OCI-LY7 (cell line): ENCODE measurements around the gene RAET1E. TPM values are rescaled to one million over a fixed set of nuclear protein-coding genes. Genes with fewer than 3 reads are reported as not detected.
A peak's percentile ranks its signal among the peaks of the same experiment; 100 is the strongest.

Source experiments
- BruUV-seq: library from RNA; stranded (reverse); fragments of 400-500 nt; replicated peaks from 2 replicates; lab custom pipeline; 2021; lab: Mats Ljungman, UMichigan
- CTCF ChIA-PET: fragments of 300-600 bp; sonication (Branson Sonifier 250); formaldehyde crosslinking; loops from one replicate; lab custom pipeline; 2022; ENCODE audit warnings: antibody characterized with exemption; ENCODE audit not compliant: unreplicated experiment; lab: Charles Lee
- POLR2A ChIA-PET: fragments of 300-600 bp; sonication (Branson Sonifier 250); formaldehyde crosslinking; loops from one replicate; lab custom pipeline; 2022; ENCODE audit warnings: antibody characterized with exemption; lab: Charles Lee
- DNase-seq: peaks from one replicate; pipeline ENCODE4 v3.0.0-alpha.2; 2015; ENCODE audit warnings: low spot score
- H2AFZ ChIP-seq: fragments of 200-600 bp; sonication (generic), shearing (Covaris generic); 2 replicates; pipeline ENCODE4 v1.6.1; 2014; ENCODE audit warnings: mild to moderate bottlenecking, antibody characterized with exemption, low read length, moderate library complexity
- H3K27ac ChIP-seq: fragments of 200-600 bp; sonication (generic); 2 replicates; pipeline ENCODE4 v1.5.1; 2014; ENCODE audit warnings: mixed run types, low read depth, mild to moderate bottlenecking, moderate library complexity, low read length, inconsistent platforms; ENCODE audit not compliant: poor library complexity, severe bottlenecking
- H3K36me3 ChIP-seq: fragments of 200-600 bp; sonication (generic); 2 replicates; pipeline ENCODE4 v1.6.1; 2014; ENCODE audit warnings: mild to moderate bottlenecking, antibody characterized with exemption, low read length, moderate library complexity, mixed read lengths; ENCODE audit not compliant: insufficient read depth
- H3K4me1 ChIP-seq: fragments of 200-600 bp; sonication (generic); 2 replicates; pipeline ENCODE4 v1.5.1; 2014; ENCODE audit warnings: mild to moderate bottlenecking, low read length; ENCODE audit not compliant: insufficient read depth, poor library complexity, severe bottlenecking
- H3K4me2 ChIP-seq: fragments of 200-600 bp; sonication (generic); 2 replicates; pipeline ENCODE4 v1.6.1; 2014; ENCODE audit warnings: mild to moderate bottlenecking, low read length
- H3K4me3 ChIP-seq: fragments of 200-600 bp; sonication (generic); 2 replicates; pipeline ENCODE4 v1.5.1; 2014; ENCODE audit warnings: mild to moderate bottlenecking, low read depth, low read length; ENCODE audit not compliant: poor library complexity, severe bottlenecking
- H3K79me2 ChIP-seq: fragments of 200-600 bp; sonication (generic); 2 replicates; pipeline ENCODE4 v1.6.1; 2016; ENCODE audit warnings: low read depth, mild to moderate bottlenecking, low read length, moderate library complexity, mixed read lengths; ENCODE audit not compliant: insufficient read depth
- H3K9me2 ChIP-seq: fragments of 200-600 bp; sonication (generic); 2 replicates; pipeline ENCODE4 v1.6.1; 2016; ENCODE audit warnings: mild to moderate bottlenecking, low read length, mixed read lengths; ENCODE audit not compliant: insufficient read depth
- H3K9me3 ChIP-seq: fragments of 200-600 bp; sonication (generic); 2 replicates; pipeline ENCODE4 v1.6.1; 2014; ENCODE audit warnings: mild to moderate bottlenecking, mixed run types, low read length, mixed read lengths
- H4K20me1 ChIP-seq: fragments of 200-600 bp; sonication (generic); 2 replicates; pipeline ENCODE4 v1.6.1; 2014; ENCODE audit warnings: mild to moderate bottlenecking, antibody characterized with exemption, low read length, moderate library complexity, mixed read lengths; ENCODE audit not compliant: insufficient read depth
- EZH2phosphoT487 ChIP-seq: fragments of 200-600 bp; sonication (generic); IDR thresholded peaks from 2 replicates; pipeline ENCODE4 v1.6.1; 2018; ENCODE audit warnings: low read depth, borderline replicate concordance, mild to moderate bottlenecking, mixed run types, antibody characterized with exemption, low read length, moderate library complexity, mixed read lengths
- intact Hi-C: fragments of 100-400 bp; cut with micrococcal nuclease; formaldehyde crosslinking; loops from one replicate; pipeline ENCODE4 v1.10.0; 2022; ENCODE audit not compliant: unreplicated experiment
- total RNA-seq, 2 experiments: library from RNA; depleted of rRNA in 1 of 2; stranded (reverse); fragments of >200 nt in 1 of 2; shearing (Covaris generic) in 1 of 2; gene quantifications; 2 replicates each; pipeline ENCODE4 v1.2.3, GENCODE V29; 2014 to 2022
- TF ChIP-seq, protein P1 (sequence below): fragments of 200-600 bp; sonication (generic); conservative IDR thresholded peaks from 2 replicates; pipeline ENCODE4 v1.5.1; 2014; ENCODE audit warnings: mild to moderate bottlenecking, antibody characterized with exemption, low read length, moderate library complexity, mixed read lengths

Gene RAET1E
- total RNA-seq, 2 experiments from 2014 or later: not detected

- Histone ChIP-seq H4K20me1 (no peaks in the 10 kb centered on the region), H3K36me3 (no peaks in the 10 kb centered on the region), H3K9me3 (no peaks in the 10 kb centered on the region), H2AFZ (no peak overlapping the region), H3K4me2 (no peak overlapping the region), H3K4me1 (peaks cover 17% of the 10 kb centered on the region), H3K27ac (no peak overlapping the region), H3K9me2 (no peaks in the 10 kb centered on the region), H3K79me2 (no peaks in the 10 kb centered on the region), H3K4me3 (no peak overlapping the region)
- no peak for DNase-seq
- CTCF ChIA-PET: no interaction called here
- POLR2A ChIA-PET: no interaction called here
- no TSS peak for BruUV-seq
- TF ChIP-seq, protein P1, sequence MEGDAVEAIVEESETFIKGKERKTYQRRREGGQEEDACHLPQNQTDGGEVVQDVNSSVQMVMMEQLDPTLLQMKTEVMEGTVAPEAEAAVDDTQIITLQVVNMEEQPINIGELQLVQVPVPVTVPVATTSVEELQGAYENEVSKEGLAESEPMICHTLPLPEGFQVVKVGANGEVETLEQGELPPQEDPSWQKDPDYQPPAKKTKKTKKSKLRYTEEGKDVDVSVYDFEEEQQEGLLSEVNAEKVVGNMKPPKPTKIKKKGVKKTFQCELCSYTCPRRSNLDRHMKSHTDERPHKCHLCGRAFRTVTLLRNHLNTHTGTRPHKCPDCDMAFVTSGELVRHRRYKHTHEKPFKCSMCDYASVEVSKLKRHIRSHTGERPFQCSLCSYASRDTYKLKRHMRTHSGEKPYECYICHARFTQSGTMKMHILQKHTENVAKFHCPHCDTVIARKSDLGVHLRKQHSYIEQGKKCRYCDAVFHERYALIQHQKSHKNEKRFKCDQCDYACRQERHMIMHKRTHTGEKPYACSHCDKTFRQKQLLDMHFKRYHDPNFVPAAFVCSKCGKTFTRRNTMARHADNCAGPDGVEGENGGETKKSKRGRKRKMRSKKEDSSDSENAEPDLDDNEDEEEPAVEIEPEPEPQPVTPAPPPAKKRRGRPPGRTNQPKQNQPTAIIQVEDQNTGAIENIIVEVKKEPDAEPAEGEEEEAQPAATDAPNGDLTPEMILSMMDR: no peak
- no peak for TF ChIP-seq EZH2phosphoT487
- intact Hi-C loops: no loop called here
Measured at GRCh38 chr6:149856256-149856994, 41.5 kb downstream of the RAET1E start.

GRCh38 chr6:149855741-149856140 lies 42.2 kb downstream of the RAET1E start:
- no peaks in the 10 kb centered on the region for H3K79me2 ChIP-seq
- H3K27ac ChIP-seq: no peak overlapping the region
- no peak overlapping the region for H2AFZ ChIP-seq
- H3K4me2 ChIP-seq: no peak overlapping the region
- TF ChIP-seq EZH2phosphoT487: no peak
- TF ChIP-seq, protein P1: no peak
- ChIA-PET CTCF (no interaction called here), POLR2A (no interaction called here)
- H3K4me3 ChIP-seq: no peak overlapping the region
- intact Hi-C loops: no loop called here
- H3K36me3 ChIP-seq: no peaks in the 10 kb centered on the region
- peaks cover 19% of the 10 kb centered on the region for H3K4me1 ChIP-seq
- DNase-seq: no peak
- no TSS peak for BruUV-seq
- H3K9me2 ChIP-seq: no peaks in the 10 kb centered on the region
- no peaks in the 10 kb centered on the region for H4K20me1 ChIP-seq
- H3K9me3 ChIP-seq: no peaks in the 10 kb centered on the region

- 0 out of 2 replicates have a peak overlapping the region, but pooled peaks have one; percentile 38 for H2AFZ ChIP-seq
- CTCF ChIA-PET: no interaction called here
- BruUV-seq: no TSS peak
- POLR2A ChIA-PET: no interaction called here
- H3K4me2 ChIP-seq: no peak overlapping the region
- TF ChIP-seq, protein P1: no peak
- no peak for TF ChIP-seq EZH2phosphoT487
- peaks cover 19% of the 10 kb centered on the region for H3K4me1 ChIP-seq
- no peak overlapping the region for H3K27ac ChIP-seq
- no peaks in the 10 kb centered on the region for H3K9me3 ChIP-seq
- intact Hi-C loops: no loop called here
- H3K4me3 ChIP-seq: no peak overlapping the region
- no peaks in the 10 kb centered on the region for H3K36me3 ChIP-seq
- H4K20me1 ChIP-seq: no peaks in the 10 kb centered on the region
- H3K79me2 ChIP-seq: no peaks in the 10 kb centered on the region
- no peak for DNase-seq
- H3K9me2 ChIP-seq: no peaks in the 10 kb centered on the region
Measured at GRCh38 chr6:149855040-149855654, 42.8 kb downstream of the RAET1E start.
